Measurements from ENCODE around the gene UTP20. TPM values are rescaled to one million over a fixed set of nuclear protein-coding genes. Genes with fewer than 3 reads are reported as not detected.

Gene UTP20
- total and polyA plus RNA-seq, 2 of the 4 experiments (the other 2 are of a cell fraction), result 6.8 to 22.0 TPM

DNA sequence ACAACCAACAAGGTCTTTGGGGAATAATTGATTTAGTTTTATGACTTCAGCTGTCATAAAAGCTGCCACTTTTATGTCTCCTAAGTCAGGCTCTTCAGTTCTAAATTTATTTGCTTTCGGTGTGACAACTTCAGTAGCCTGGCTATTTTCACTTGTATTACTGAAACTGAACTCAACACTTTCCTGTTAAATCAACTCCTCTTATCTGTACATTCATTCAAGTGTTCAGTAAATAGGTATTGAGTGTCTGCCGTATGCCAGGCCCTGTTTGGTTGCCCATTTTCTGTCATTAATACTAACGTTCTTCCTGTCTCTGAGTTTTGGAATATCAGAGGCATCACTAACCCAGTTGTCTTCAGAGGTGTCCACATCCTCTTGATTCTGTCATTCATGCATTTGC is 7.5 kb downstream of the UTP20 start:
- Histone ChIP-seq H3K27ac (ENCODE audit: insufficient read depth, low read length) (no peak overlapping the region), H3K56ac (ENCODE audit: extremely low read depth, insufficient read depth, low read length) (no peak overlapping the region), H4K5ac (ENCODE audit: low read depth, low read length) (no peak overlapping the region), H3K27me3 (ENCODE audit: control insufficient read depth, insufficient read depth, low read length) (no peaks in the 10 kb centered on the region), H2AFZ (replicated peaks; ENCODE audit: low read length, poor library complexity) (no peak overlapping the region), H3K4ac (ENCODE audit: low read depth, low read length) (no peak overlapping the region), H2BK15ac (ENCODE audit: low read depth, low read length) (no peak overlapping the region), H3K9me3 (ENCODE audit: control insufficient read depth, insufficient read depth, low read length) (no peaks in the 10 kb centered on the region), H3K4me3 (ENCODE audit: insufficient read depth, low read depth, low read length) (no peak overlapping the region), H2BK5ac (ENCODE audit: low read depth, low read length, poor library complexity, severe bottlenecking) (no peak overlapping the region), H3K4me1 (ENCODE audit: control insufficient read depth, insufficient read depth, low read length) (no peaks in the 10 kb centered on the region), H2AK9ac (replicated peaks; ENCODE audit: low read depth, low read length, poor library complexity) (no peak overlapping the region), H3K9me1 (ENCODE audit: insufficient read depth, low read length) (no peaks in the 10 kb centered on the region; the same call in 1 of the 2 replicates), H3K4me2 (ENCODE audit: low read depth, low read length) (no peak overlapping the region), H4K8ac (ENCODE audit: low read depth in 2 of 2, low read length in 2 of 2) (no peak overlapping the region), H2BK20ac (ENCODE audit: low read depth, low read length) (no peak overlapping the region), H2BK120ac (ENCODE audit: low read depth, low read length) (no peak overlapping the region), H2AK5ac (ENCODE audit: low read depth, low read length) (no peak overlapping the region), H3K36me3 (ENCODE audit: control insufficient read depth, insufficient read depth, low read length) (peaks cover 12% of the 10 kb centered on the region), H3K23ac (ENCODE audit: low read depth, low read length) (no peak overlapping the region), H4K91ac (ENCODE audit: insufficient read depth, low read depth, low read length) (no peak overlapping the region), H3K18ac (ENCODE audit: low read depth, low read length) (no peak overlapping the region), H3K79me1 (ENCODE audit: low read depth in 1 of 2, low read length in 2 of 2) (peaks cover 4 to 7% of the 10 kb centered on the region in 2 experiments; a peak in 1 of 4 replicates), H4K20me1 (ENCODE audit: insufficient read depth, low read length) (no peaks in the 10 kb centered on the region), H3K9ac (ENCODE audit: low read depth, low read length) (no peak overlapping the region), H3K14ac (replicated peaks; ENCODE audit: low read depth, low read length) (no peak overlapping the region)
- TF ChIP-seq, protein P1, sequence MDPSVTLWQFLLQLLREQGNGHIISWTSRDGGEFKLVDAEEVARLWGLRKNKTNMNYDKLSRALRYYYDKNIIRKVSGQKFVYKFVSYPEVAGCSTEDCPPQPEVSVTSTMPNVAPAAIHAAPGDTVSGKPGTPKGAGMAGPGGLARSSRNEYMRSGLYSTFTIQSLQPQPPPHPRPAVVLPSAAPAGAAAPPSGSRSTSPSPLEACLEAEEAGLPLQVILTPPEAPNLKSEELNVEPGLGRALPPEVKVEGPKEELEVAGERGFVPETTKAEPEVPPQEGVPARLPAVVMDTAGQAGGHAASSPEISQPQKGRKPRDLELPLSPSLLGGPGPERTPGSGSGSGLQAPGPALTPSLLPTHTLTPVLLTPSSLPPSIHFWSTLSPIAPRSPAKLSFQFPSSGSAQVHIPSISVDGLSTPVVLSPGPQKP (IDR thresholded peaks at IDR 0.05; ENCODE audit: borderline replicate concordance, low read depth, low read length), result no peak
- TF ChIP-seq CHD1 (IDR thresholded peaks at IDR 0.05; ENCODE audit: low read depth, low read length) (no peak), SMC3 (IDR thresholded peaks at IDR 0.05; ENCODE audit: low read depth, low read length) (no peak), RFX5 (IDR thresholded peaks at IDR 0.05; ENCODE audit: low read depth, low read length) (no peak), MXI1 (IDR thresholded peaks at IDR 0.05; ENCODE audit: borderline replicate concordance, low read depth, low read length) (no peak), MAFK (IDR thresholded peaks at IDR 0.05; ENCODE audit: low read depth, low read length) (no peak), CEBPB (IDR thresholded peaks at IDR 0.05; ENCODE audit: low read depth, low read length) (no peak), BHLHE40 (IDR thresholded peaks at IDR 0.05; ENCODE audit: low read depth, low read length) (no peak), RCOR1 (IDR thresholded peaks at IDR 0.05; ENCODE audit: insufficient replicate concordance, low read length) (no peak), FOS (IDR thresholded peaks at IDR 0.05; ENCODE audit: low read depth, low read length) (no peak), POLR2A (IDR thresholded peaks at IDR 0.05; ENCODE audit: low read depth, low read length) (no peak), NFE2L2 (IDR thresholded peaks at IDR 0.05; ENCODE audit: low read depth, low read length) (no peak), RAD21 (IDR thresholded peaks at IDR 0.05; ENCODE audit: low read length) (no peak), MAZ (IDR thresholded peaks at IDR 0.05; ENCODE audit: borderline replicate concordance, low read depth, low read length) (no peak)
- TF ChIP-seq, protein P2, sequence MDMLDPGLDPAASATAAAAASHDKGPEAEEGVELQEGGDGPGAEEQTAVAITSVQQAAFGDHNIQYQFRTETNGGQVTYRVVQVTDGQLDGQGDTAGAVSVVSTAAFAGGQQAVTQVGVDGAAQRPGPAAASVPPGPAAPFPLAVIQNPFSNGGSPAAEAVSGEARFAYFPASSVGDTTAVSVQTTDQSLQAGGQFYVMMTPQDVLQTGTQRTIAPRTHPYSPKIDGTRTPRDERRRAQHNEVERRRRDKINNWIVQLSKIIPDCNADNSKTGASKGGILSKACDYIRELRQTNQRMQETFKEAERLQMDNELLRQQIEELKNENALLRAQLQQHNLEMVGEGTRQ (IDR thresholded peaks at IDR 0.05; ENCODE audit: low read depth, low read length), result no peak
- TF ChIP-seq, protein P3, sequence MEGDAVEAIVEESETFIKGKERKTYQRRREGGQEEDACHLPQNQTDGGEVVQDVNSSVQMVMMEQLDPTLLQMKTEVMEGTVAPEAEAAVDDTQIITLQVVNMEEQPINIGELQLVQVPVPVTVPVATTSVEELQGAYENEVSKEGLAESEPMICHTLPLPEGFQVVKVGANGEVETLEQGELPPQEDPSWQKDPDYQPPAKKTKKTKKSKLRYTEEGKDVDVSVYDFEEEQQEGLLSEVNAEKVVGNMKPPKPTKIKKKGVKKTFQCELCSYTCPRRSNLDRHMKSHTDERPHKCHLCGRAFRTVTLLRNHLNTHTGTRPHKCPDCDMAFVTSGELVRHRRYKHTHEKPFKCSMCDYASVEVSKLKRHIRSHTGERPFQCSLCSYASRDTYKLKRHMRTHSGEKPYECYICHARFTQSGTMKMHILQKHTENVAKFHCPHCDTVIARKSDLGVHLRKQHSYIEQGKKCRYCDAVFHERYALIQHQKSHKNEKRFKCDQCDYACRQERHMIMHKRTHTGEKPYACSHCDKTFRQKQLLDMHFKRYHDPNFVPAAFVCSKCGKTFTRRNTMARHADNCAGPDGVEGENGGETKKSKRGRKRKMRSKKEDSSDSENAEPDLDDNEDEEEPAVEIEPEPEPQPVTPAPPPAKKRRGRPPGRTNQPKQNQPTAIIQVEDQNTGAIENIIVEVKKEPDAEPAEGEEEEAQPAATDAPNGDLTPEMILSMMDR (conservative IDR thresholded peaks at IDR 0.05; ENCODE audit: low read depth, low read length), result no peak
- no TSS peak for BruUV-seq (replicated peaks)
- dilution Hi-C loops (cut with HindIII; ENCODE audit: low sequenced_read_pairs, unreplicated experiment) (no loop called here), intact Hi-C loops (cut with micrococcal nuclease) (no loop called here), in situ Hi-C loops (cut with MboI; ENCODE audit: low sequenced_read_pairs) (no loop called here)
- no peak for DNase-seq
- ATAC-seq (ENCODE audit: low read depth), result no peak
- CTCF ChIA-PET, result no interaction called here
- POLR2A ChIA-PET (ENCODE audit: unreplicated experiment), result no interaction called here
- 60% methylated on average over 1 of the region's 3 CpGs; no CpG with 5 or more reads in 1 of the 2 experiments for WGBS, 2 experiments (ENCODE audit: extremely low coverage in 2 of 2, insufficient read length in 1 of 2)

Data from IMR-90 (cell line).